ENCODE results near the gene FAM120A.

FAM120A gene

GRCh38 chr9:93417538-93417937, 33.9 kb upstream of the FAM120A start:
- no peak for TF ChIP-seq CTCF (IDR thresholded peaks at IDR 0.05; ENCODE audit: insufficient read depth, low read depth, low read length, missing control alignments)
- no peak overlapping the region for H3K4me3 ChIP-seq (ENCODE audit: low read depth, low read length)
- DNase-seq (ENCODE audit: low read depth): no peak

- DNase-seq (ENCODE audit: low read depth): no peak
- no peak for TF ChIP-seq CTCF (IDR thresholded peaks at IDR 0.05; ENCODE audit: insufficient read depth, low read depth, low read length, missing control alignments)
- no peak overlapping the region for H3K4me3 ChIP-seq (ENCODE audit: low read depth, low read length)
Observed at GRCh38 chr9:93419023-93419422, 32.5 kb upstream of the FAM120A start.

GRCh38 chr9:93422977-93423616, 28.4 kb upstream of the FAM120A start:
- TF ChIP-seq CTCF (IDR thresholded peaks at IDR 0.05; ENCODE audit: insufficient read depth, low read depth, low read length, missing control alignments): no peak
- DNase-seq (ENCODE audit: low read depth): no peak
- H3K4me3 ChIP-seq (ENCODE audit: low read depth, low read length): no peak overlapping the region

GRCh38 chr9:93427655-93428379, 23.7 kb upstream of the FAM120A start:
- DNase-seq (ENCODE audit: low read depth): no peak
- TF ChIP-seq CTCF (IDR thresholded peaks at IDR 0.05; ENCODE audit: insufficient read depth, low read depth, low read length, missing control alignments): peak; percentile 13
- H3K4me3 ChIP-seq (ENCODE audit: low read depth, low read length): no peak overlapping the region

- no peak for TF ChIP-seq CTCF (IDR thresholded peaks at IDR 0.05; ENCODE audit: insufficient read depth, low read depth, low read length, missing control alignments)
- no peak overlapping the region for H3K4me3 ChIP-seq (ENCODE audit: low read depth, low read length)
- DNase-seq (ENCODE audit: low read depth): no peak
Observed at GRCh38 chr9:93431539-93432105, 19.9 kb upstream of the FAM120A start.

- TF ChIP-seq CTCF (IDR thresholded peaks at IDR 0.05; ENCODE audit: insufficient read depth, low read depth, low read length, missing control alignments): no peak
- DNase-seq (ENCODE audit: low read depth): no peak
- H3K4me3 ChIP-seq (ENCODE audit: low read depth, low read length): no peak overlapping the region
Observed at GRCh38 chr9:93432964-93433363, 18.5 kb upstream of the FAM120A start.
